ENCODE results near the gene ABTB2.

Gene ABTB2

DNA sequence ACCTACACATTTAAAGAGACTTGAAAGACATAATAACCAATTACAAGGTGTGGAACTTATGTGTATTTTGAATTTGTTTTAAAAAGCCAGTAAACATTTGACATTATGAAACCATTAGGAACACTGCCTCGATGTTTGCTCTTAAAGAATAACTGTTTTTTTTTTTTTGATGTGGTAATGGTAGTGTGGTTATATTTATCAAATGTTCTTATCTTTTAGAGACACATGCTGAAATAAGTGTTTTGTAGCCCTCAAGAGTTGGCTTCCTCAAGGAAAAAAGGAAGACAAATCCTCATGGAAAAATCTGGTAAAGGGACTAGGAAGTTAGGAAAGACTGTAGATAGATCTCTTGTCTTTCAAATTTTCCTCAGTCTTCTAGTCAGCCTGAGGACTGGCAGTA lies 2.2 kb upstream of the ABTB2 start:
- no peak overlapping the region for H3K27ac ChIP-seq (replicated peaks)
- no peak for DNase-seq (ENCODE audit: low read depth in 1 of 2, low spot score in 1 of 2)
- H3K27me3 ChIP-seq (ENCODE audit: insufficient read depth, poor library complexity, severe bottlenecking), result no peaks in the 10 kb centered on the region
- H3K4me3 ChIP-seq (replicated peaks; ENCODE audit: insufficient read depth, low read length), result no peak overlapping the region
- TF ChIP-seq, protein P1, sequence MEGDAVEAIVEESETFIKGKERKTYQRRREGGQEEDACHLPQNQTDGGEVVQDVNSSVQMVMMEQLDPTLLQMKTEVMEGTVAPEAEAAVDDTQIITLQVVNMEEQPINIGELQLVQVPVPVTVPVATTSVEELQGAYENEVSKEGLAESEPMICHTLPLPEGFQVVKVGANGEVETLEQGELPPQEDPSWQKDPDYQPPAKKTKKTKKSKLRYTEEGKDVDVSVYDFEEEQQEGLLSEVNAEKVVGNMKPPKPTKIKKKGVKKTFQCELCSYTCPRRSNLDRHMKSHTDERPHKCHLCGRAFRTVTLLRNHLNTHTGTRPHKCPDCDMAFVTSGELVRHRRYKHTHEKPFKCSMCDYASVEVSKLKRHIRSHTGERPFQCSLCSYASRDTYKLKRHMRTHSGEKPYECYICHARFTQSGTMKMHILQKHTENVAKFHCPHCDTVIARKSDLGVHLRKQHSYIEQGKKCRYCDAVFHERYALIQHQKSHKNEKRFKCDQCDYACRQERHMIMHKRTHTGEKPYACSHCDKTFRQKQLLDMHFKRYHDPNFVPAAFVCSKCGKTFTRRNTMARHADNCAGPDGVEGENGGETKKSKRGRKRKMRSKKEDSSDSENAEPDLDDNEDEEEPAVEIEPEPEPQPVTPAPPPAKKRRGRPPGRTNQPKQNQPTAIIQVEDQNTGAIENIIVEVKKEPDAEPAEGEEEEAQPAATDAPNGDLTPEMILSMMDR (IDR thresholded peaks at IDR 0.05; ENCODE audit: insufficient read depth, low read length), result no peak
- TF ChIP-seq, protein P2, sequence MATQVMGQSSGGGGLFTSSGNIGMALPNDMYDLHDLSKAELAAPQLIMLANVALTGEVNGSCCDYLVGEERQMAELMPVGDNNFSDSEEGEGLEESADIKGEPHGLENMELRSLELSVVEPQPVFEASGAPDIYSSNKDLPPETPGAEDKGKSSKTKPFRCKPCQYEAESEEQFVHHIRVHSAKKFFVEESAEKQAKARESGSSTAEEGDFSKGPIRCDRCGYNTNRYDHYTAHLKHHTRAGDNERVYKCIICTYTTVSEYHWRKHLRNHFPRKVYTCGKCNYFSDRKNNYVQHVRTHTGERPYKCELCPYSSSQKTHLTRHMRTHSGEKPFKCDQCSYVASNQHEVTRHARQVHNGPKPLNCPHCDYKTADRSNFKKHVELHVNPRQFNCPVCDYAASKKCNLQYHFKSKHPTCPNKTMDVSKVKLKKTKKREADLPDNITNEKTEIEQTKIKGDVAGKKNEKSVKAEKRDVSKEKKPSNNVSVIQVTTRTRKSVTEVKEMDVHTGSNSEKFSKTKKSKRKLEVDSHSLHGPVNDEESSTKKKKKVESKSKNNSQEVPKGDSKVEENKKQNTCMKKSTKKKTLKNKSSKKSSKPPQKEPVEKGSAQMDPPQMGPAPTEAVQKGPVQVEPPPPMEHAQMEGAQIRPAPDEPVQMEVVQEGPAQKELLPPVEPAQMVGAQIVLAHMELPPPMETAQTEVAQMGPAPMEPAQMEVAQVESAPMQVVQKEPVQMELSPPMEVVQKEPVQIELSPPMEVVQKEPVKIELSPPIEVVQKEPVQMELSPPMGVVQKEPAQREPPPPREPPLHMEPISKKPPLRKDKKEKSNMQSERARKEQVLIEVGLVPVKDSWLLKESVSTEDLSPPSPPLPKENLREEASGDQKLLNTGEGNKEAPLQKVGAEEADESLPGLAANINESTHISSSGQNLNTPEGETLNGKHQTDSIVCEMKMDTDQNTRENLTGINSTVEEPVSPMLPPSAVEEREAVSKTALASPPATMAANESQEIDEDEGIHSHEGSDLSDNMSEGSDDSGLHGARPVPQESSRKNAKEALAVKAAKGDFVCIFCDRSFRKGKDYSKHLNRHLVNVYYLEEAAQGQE (IDR thresholded peaks at IDR 0.05; ENCODE audit: insufficient replicate concordance, low read depth), result no peak
- TF ChIP-seq GABPA (IDR thresholded peaks at IDR 0.05; ENCODE audit: low read depth) (no peak), SPI1 (IDR thresholded peaks at IDR 0.05; ENCODE audit: borderline replicate concordance, low read depth) (no peak), POLR2AphosphoS5 (IDR thresholded peaks at IDR 0.05; ENCODE audit: low read depth) (no peak)

DNA sequence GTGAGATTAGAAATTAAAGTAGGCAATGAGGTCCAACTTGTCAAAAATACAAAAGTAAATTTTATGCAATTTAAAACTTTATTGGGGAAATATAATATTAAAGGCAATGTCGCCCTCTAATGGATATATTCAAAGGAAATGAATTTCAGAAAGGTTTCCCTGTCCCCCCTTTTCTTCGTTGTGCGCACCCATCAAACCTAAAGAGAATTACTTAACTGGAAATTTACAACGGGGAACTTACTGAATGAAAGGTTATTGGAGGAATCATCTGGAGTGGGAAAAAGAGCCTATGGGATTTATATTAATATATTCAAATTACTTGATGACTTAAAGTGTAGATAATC lies 1.7 kb upstream of the ABTB2 start:
- peak overlapping the region; percentile 58; the same call in 1 of the 2 replicates for H3K4me3 ChIP-seq (replicated peaks; ENCODE audit: insufficient read depth, low read length)
- peak; percentile 13 to 17 for DNase-seq (ENCODE audit: low read depth in 1 of 2, low spot score in 1 of 2)
- no peak overlapping the region; the same call in 1 of the 2 replicates for H3K27ac ChIP-seq (replicated peaks)
- TF ChIP-seq, protein P2 (IDR thresholded peaks at IDR 0.05; ENCODE audit: insufficient replicate concordance, low read depth), result no peak
- no peak for TF ChIP-seq GABPA (IDR thresholded peaks at IDR 0.05; ENCODE audit: low read depth)
- no peak for TF ChIP-seq SPI1 (IDR thresholded peaks at IDR 0.05; ENCODE audit: borderline replicate concordance, low read depth)
- TF ChIP-seq POLR2AphosphoS5 (IDR thresholded peaks at IDR 0.05; ENCODE audit: low read depth), result no peak
- TF ChIP-seq, protein P1 (IDR thresholded peaks at IDR 0.05; ENCODE audit: insufficient read depth, low read length), result no peak
- no peaks in the 10 kb centered on the region for H3K27me3 ChIP-seq (ENCODE audit: insufficient read depth, poor library complexity, severe bottlenecking)

DNA sequence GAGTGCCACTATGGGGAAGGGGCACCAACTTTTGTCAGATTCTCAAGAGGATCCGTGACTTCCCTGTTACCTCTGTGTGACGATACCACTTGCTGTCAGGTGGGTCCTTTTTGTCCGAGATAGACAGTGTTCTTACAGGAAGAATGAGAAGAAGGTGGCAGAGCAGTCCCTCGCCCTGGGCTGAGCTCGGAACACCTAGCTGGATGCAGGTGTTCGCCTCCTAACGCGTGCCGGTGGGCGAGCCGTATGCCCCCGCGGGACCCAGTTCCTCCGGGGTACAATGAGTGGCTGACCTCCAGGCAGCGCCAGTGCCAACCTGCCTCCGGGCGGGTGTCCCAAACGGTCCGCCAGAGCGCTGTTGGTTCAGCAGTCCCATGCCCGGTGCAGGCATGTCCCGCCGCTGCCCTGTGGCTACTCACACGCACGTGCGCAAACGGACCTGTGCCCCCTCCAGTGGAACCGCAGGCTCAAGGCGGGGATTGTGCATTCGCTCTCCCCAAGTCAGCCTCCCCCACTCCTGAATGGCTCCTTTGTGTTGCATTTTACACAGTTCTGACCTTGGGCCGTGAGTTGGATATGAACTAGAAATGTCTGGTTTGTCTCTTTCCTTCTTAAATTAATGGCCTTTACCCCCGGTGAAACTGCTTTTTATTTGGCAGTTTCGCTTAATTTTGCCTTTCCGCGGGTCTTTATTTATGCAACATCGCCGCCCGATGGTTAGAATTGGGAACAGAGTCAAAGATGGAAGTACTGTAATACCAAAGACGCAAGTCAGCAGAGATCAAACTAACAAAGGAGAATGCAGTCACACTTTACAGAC lies 1.1 kb upstream of the ABTB2 start:
- TF ChIP-seq SPI1 (IDR thresholded peaks at IDR 0.05; ENCODE audit: borderline replicate concordance, low read depth), result no peak
- TF ChIP-seq, protein P1 (IDR thresholded peaks at IDR 0.05; ENCODE audit: insufficient read depth, low read length), result peak; percentile 34
- DNase-seq (ENCODE audit: low read depth in 1 of 2, low spot score in 1 of 2), result peak; percentile 54 to 84
- H3K27me3 ChIP-seq (ENCODE audit: insufficient read depth, poor library complexity, severe bottlenecking), result no peaks in the 10 kb centered on the region
- H3K4me3 ChIP-seq (replicated peaks; ENCODE audit: insufficient read depth, low read length), result peak overlapping the region; percentile 58
- peak overlapping the region; percentile 40 for H3K27ac ChIP-seq (replicated peaks)
